ENCODE results near the gene SCN2A.

SCN2A gene

GRCh38 chr2:165440367-165440766 lies 201.2 kb downstream of the SCN2A start:
- Histone ChIP-seq H3K4me3 (ENCODE audit: low read depth, low read length) (no peak overlapping the region), H3K27ac (ENCODE audit: low read depth, low read length) (no peak overlapping the region), H3K9me3 (ENCODE audit: control insufficient read depth, insufficient read depth, low read depth, low read length) (no peaks in the 10 kb centered on the region), H3K9ac (ENCODE audit: low read length) (no peak overlapping the region), H3K4me1 (ENCODE audit: control insufficient read depth, insufficient read depth, low read length) (peaks cover 14% of the 10 kb centered on the region), H3K36me3 (ENCODE audit: control insufficient read depth, insufficient read depth, low read length) (no peaks in the 10 kb centered on the region), H3K27me3 (ENCODE audit: control insufficient read depth, insufficient read depth, low read length) (no peaks in the 10 kb centered on the region)

Data from HUES6 (cell line).